ENCODE data around the gene GNB1. TPM values are rescaled to one million over a fixed set of nuclear protein-coding genes. Genes with fewer than 3 reads are reported as not detected.

Gene GNB1
- total and polyA plus RNA-seq, 9 of the 15 experiments (the other 6 are each of a cell fraction or from before 2014, with no cell fraction given): 34.3 to 388 (median 114) TPM

DNA sequence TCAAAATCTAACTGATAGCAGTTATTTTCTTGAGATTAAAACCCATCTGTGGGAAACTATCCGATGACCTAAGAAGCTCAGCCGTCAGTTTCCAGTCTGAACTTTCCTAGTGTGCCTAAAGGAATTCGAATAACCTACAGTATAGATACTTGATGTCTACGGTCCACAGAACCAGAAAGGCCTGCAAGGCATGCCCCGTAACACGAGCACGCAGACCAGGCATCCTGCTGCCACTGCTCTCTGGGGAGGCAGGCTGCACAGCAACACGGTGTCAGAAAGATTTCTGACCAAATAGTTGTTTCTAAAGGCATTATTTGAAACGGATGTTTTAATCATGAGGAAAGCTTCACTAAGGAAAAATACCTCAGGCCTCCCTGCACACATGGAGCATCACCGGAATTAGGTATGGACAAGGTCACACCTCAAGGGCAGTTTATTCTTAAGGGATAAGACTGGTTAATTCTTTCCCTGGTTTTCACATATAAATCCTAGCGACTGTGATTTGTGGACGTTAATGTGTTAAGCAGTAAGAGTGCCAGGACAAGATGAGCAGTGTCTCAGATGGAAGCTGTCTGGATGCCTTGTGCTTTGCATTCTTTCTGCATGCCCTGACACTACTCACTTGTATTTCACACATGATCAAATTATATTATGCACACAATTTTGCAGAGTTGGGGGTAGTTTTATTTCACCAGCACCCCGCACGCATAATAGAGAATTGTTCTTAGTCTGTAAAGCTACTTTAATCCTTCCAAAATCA lies 63.6 kb downstream of the GNB1 start:
- CTCF ChIA-PET (ENCODE audit: low intra/inter-chr PET ratio): no interaction called here
- Histone ChIP-seq H3K9me3 (replicated peaks; ENCODE audit: control insufficient read depth, insufficient read depth, low read depth, low read length) (no peaks in the 10 kb centered on the region), H3K4me2 (ENCODE audit: insufficient read depth, low read length) (no peak overlapping the region), H3K4me3 (no peak overlapping the region), H2AFZ (ENCODE audit: low read depth, low read length) (no peak overlapping the region), H3K4me1 (replicated peaks in 1 of 2; ENCODE audit: control insufficient read depth in 2 of 2, insufficient read depth in 2 of 2, low read length in 2 of 2) (no peaks in the 10 kb centered on the region), H3K27ac (ENCODE audit: extremely low read depth, low read depth, low read length) (no peak overlapping the region), H3K79me2 (ENCODE audit: control insufficient read depth, insufficient read depth, low read length) (peaks cover 30% of the 10 kb centered on the region; the same call in 2 of the 3 replicates), H3K27me3 (ENCODE audit: control insufficient read depth in 2 of 2, insufficient read depth in 2 of 2, low read length in 2 of 2) (no peaks in the 10 kb centered on the region), H3K36me3 (ENCODE audit: control insufficient read depth, insufficient read depth, low read length) (peaks cover 58% of the 10 kb centered on the region), H3K9me1 (ENCODE audit: control insufficient read depth, insufficient read depth, low read length) (peaks cover 3% of the 10 kb centered on the region), H4K20me1 (replicated peaks; ENCODE audit: control insufficient read depth, insufficient read depth, low read length) (no peaks in the 10 kb centered on the region; the same call in 1 of the 2 replicates), H3K9ac (ENCODE audit: insufficient read depth in 1 of 2, low read depth in 2 of 2, low read length in 2 of 2) (no peak overlapping the region)
- POLR2A ChIA-PET: interaction anchor here (1.6 to 1.7 kb wide), 2 partner anchors 16 to 20 kb away, joined by 3 to 5 read pairs; no protein-coding TSS in a partner anchor
- no peak for FAIRE-seq
- WGBS (ENCODE audit: insufficient coverage, low coverage, missing lambda C conversion rate): 87% methylated on average over 14 of the region's 14 CpGs
- intact Hi-C loops (cut with micrococcal nuclease) (no loop called here), in situ Hi-C loops (cut with MboI) (no loop called here)
- BruUV-seq (replicated peaks): no TSS peak
- TF ChIP-seq ZNF12 (CRISPR knock-in tag; IDR thresholded peaks at IDR 0.05): no peak
- TF ChIP-seq NFXL1 (CRISPR knock-in tag; IDR thresholded peaks at IDR 0.05): no peak
- TF ChIP-seq, protein P1, sequence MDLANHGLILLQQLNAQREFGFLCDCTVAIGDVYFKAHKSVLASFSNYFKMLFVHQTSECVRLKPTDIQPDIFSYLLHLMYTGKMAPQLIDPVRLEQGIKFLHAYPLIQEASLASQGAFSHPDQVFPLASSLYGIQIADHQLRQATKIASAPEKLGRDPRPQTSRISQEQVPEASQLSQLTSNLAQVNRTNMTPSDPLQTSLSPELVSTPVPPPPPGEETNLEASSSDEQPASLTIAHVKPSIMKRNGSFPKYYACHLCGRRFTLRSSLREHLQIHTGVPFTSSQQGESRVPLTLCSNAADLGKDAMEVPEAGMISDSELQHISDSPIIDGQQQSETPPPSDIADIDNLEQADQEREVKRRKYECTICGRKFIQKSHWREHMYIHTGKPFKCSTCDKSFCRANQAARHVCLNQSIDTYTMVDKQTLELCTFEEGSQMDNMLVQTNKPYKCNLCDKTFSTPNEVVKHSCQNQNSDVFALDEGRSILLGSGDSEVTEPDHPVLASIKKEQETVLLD (IDR thresholded peaks at IDR 0.05): no peak
- TF ChIP-seq ZSCAN32 (CRISPR knock-in tag; IDR thresholded peaks at IDR 0.05): no peak
- TF ChIP-seq, protein P2, sequence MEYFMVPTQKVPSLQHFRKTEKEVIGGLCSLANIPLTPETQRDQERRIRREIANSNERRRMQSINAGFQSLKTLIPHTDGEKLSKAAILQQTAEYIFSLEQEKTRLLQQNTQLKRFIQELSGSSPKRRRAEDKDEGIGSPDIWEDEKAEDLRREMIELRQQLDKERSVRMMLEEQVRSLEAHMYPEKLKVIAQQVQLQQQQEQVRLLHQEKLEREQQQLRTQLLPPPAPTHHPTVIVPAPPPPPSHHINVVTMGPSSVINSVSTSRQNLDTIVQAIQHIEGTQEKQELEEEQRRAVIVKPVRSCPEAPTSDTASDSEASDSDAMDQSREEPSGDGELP (CRISPR knock-in tag; IDR thresholded peaks at IDR 0.05; ENCODE audit: borderline replicate concordance): no peak
- TF ChIP-seq, protein P3, sequence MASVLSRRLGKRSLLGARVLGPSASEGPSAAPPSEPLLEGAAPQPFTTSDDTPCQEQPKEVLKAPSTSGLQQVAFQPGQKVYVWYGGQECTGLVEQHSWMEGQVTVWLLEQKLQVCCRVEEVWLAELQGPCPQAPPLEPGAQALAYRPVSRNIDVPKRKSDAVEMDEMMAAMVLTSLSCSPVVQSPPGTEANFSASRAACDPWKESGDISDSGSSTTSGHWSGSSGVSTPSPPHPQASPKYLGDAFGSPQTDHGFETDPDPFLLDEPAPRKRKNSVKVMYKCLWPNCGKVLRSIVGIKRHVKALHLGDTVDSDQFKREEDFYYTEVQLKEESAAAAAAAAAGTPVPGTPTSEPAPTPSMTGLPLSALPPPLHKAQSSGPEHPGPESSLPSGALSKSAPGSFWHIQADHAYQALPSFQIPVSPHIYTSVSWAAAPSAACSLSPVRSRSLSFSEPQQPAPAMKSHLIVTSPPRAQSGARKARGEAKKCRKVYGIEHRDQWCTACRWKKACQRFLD (CRISPR knock-in tag; IDR thresholded peaks at IDR 0.05): no peak
- no peak for TF ChIP-seq CBX5 (IDR thresholded peaks at IDR 0.05; ENCODE audit: borderline replicate concordance, low read depth)
- TF ChIP-seq, protein P4, sequence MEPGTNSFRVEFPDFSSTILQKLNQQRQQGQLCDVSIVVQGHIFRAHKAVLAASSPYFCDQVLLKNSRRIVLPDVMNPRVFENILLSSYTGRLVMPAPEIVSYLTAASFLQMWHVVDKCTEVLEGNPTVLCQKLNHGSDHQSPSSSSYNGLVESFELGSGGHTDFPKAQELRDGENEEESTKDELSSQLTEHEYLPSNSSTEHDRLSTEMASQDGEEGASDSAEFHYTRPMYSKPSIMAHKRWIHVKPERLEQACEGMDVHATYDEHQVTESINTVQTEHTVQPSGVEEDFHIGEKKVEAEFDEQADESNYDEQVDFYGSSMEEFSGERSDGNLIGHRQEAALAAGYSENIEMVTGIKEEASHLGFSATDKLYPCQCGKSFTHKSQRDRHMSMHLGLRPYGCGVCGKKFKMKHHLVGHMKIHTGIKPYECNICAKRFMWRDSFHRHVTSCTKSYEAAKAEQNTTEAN (CRISPR knock-in tag; IDR thresholded peaks at IDR 0.05): no peak
- no peak for TF ChIP-seq RAD51 (IDR thresholded peaks at IDR 0.05; ENCODE audit: borderline replicate concordance, low read depth)
- TF ChIP-seq SP1 (CRISPR knock-in tag; IDR thresholded peaks at IDR 0.05): no peak
- TF ChIP-seq PHB (CRISPR knock-in tag; IDR thresholded peaks at IDR 0.05): no peak
- TF ChIP-seq ZNF253 (CRISPR knock-in tag; conservative IDR thresholded peaks at IDR 0.05): no peak
- TF ChIP-seq ETS2 (tag; IDR thresholded peaks at IDR 0.05; ENCODE audit: borderline replicate concordance, poor library complexity, severe bottlenecking): no peak
- TF ChIP-seq, protein P5, sequence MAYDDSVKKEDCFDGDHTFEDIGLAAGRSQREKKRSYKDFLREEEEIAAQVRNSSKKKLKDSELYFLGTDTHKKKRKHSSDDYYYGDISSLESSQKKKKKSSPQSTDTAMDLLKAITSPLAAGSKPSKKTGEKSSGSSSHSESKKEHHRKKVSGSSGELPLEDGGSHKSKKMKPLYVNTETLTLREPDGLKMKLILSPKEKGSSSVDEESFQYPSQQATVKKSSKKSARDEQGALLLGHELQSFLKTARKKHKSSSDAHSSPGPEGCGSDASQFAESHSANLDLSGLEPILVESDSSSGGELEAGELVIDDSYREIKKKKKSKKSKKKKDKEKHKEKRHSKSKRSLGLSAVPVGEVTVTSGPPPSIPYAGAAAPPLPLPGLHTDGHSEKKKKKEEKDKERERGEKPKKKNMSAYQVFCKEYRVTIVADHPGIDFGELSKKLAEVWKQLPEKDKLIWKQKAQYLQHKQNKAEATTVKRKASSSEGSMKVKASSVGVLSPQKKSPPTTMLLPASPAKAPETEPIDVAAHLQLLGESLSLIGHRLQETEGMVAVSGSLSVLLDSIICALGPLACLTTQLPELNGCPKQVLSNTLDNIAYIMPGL (CRISPR knock-in tag; IDR thresholded peaks at IDR 0.05): no peak
- ATAC-seq: no peak
- DNase-seq (ENCODE audit: extremely low read depth in 1 of 4, low spot score in 3 of 4): no peak
